Urinary bladder (tissue), 4 donors: ENCODE results near the gene TBC1D22A. TPM values are rescaled to one million over a fixed set of nuclear protein-coding genes. Genes with fewer than 3 reads are reported as not detected.
"Not testable (repeated sequence)": the region's sequence is repeated elsewhere in the genome, so short reads cannot be mapped to it uniquely, and the experiment has no call there.

Experiments
- DNase-seq: peaks from one replicate; pipeline ENCODE4 v3.0.0-alpha.2; 2015; ENCODE audit errors: extremely low spot score
- H3K27ac ChIP-seq: one replicate; pipeline ENCODE4 v1.5.1; 2013; ENCODE audit warnings: low read depth, mild to moderate bottlenecking, moderate library complexity
- H3K36me3 ChIP-seq: one replicate; pipeline ENCODE4 v1.6.1; 2013; ENCODE audit warnings: mild to moderate bottlenecking, moderate library complexity; ENCODE audit not compliant: insufficient read depth
- H3K4me1 ChIP-seq: one replicate; pipeline ENCODE4 v1.6.1; 2013; ENCODE audit warnings: mild to moderate bottlenecking, moderate library complexity; ENCODE audit not compliant: insufficient read depth
- H3K4me3 ChIP-seq: one replicate; pipeline ENCODE4 v1.5.1; 2013; ENCODE audit warnings: low read depth, low read length
- WGBS: extraction: QIAGEN DNeasy Blood & Tissue Kit; methylation state at CpG from one replicate; pipeline ENCODE4 v1.1.7; 2013; 5-methylcytosine and 5-hydroxymethylcytosine counted together
- polyA plus RNA-seq: library from polyadenylated mRNA; stranded (reverse); fragments of 200-250 nt; gene quantifications from one replicate; pipeline ENCODE4 v1.2.3, GENCODE V29; 2013
- total RNA-seq: library from RNA; depleted of rRNA; stranded (reverse); fragments of >200 nt; gene quantifications from one replicate; pipeline ENCODE4 v1.2.3, GENCODE V29; 2014
- donor health status: healthy with polysubstance abuse.
- donor health status: healthy.

Gene TBC1D22A
- total and polyA plus RNA-seq, 2 donors = 7.7 to 19.1 TPM

DNA sequence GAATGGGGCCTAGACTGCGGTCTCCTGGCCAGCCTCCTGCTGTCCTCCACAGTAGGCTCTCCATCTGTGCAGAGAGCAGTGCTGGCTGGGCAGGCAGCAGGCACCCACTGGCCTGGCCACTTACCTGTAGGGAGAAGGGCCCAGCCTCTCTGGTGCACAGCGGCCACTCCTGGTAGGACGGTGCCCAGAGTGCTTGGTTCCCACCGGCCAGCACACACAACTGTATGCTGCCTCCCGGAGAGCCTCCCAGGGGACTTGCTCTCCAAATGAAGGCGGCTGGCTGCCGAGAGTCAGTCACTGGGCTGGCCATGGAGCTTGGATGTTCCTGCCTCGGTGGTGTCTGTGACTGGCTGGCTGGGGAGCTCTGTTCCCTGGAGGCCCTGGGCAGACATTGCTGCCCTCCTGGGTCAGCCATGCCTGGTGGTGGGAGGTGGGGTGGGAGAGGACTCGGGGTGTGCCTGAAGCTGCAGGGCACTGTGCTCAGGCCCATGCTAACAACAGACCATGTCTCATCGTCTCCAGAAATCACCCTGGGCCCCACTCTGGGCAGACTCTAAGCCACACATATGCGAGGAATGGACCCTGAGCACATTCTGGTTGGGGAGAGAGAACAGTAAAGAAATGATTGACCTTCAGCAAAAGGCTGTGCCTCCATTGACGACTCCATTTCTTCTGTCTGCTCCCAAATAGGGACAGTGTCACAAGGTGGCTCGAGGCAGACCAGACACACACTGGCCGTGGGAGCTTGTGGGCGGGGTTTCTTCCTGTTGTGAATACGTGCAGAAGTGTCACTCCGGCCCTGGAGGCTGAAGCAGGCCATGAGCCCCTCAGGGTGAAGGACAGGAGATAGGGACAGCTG lies 350.8 kb downstream of the TBC1D22A start:
- 91% methylated on average over 17 of the region's 17 CpGs for WGBS
- Histone ChIP-seq H3K4me3 (no peak overlapping the region), H3K36me3 (no peaks in the 10 kb centered on the region), H3K27ac (no peak overlapping the region), H3K4me1 (no peaks in the 10 kb centered on the region)
- no peak for DNase-seq

DNA sequence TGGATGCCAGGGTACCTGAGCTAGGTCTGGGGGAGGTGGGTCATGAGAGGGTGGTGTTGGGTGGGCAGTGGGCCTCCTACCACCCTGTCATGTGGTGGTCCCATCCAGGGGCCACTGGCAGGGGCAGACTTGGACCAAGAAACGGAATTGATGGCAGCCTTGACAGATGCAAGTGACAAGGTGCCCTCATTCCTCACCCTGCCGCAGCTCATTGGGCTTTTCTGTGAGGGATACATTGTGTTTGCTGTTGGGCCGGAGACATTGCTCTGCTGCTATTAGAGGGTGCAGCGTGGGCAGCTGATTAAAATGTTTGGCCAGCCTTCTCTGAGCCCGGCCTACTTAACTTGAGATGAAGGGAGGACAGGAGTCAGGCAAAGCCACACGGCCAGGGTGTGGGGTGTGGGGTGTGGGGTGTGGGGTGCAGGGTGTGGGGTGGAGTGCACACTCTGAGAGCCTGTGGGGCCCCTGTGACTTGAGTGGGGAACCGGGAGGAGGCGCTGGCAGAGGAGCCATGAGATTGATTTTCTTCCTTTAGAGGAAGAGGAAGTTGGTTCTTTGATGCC lies 351.5 kb downstream of the TBC1D22A start:
- DNase-seq = no peak
- Histone ChIP-seq H3K4me1 (no peaks in the 10 kb centered on the region), H3K27ac (no peak overlapping the region), H3K36me3 (no peaks in the 10 kb centered on the region), H3K4me3 (no peak overlapping the region)
- WGBS = 96% methylated on average over 8 of the region's 8 CpGs

DNA sequence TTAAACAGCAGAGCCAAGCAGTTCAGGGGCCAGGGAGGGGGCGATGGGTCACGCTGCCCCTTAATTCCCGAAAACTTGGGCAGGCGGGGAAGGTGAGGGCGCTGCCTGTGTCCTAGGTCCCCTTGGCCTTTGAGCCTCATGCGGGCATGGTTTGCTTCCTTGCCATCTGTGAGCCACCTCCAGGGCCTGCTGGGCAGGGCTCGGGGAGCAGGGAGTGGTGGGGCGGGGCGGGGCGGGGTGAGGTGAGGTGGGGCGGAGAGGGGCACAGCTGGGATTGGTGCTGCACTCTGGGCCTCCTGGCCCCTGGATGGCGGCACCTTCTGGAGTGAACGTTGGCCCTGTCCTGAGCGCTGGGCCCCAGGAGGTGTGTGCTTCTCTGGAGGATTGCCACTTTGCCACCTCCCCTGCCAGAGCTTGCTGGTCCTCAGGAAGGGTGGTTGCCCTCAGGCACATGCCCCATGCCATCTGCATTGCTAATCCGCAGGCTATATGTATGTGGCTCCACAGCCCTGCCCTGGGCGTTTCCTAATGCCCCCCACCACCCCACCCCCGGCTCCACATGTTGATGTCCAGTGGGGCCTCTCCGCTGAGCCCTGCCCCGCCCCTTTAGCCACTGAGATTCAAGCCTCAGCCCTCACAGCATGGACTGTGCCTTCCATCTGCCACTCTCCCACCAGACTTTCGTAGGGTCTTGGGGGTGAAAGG lies 352.5 kb downstream of the TBC1D22A start:
- Histone ChIP-seq H3K27ac (no peak overlapping the region), H3K4me3 (no peak overlapping the region), H3K4me1 (no peaks in the 10 kb centered on the region), H3K36me3 (no peaks in the 10 kb centered on the region)
- DNase-seq = no peak
- 93% methylated on average over 20 of the region's 20 CpGs for WGBS

DNA sequence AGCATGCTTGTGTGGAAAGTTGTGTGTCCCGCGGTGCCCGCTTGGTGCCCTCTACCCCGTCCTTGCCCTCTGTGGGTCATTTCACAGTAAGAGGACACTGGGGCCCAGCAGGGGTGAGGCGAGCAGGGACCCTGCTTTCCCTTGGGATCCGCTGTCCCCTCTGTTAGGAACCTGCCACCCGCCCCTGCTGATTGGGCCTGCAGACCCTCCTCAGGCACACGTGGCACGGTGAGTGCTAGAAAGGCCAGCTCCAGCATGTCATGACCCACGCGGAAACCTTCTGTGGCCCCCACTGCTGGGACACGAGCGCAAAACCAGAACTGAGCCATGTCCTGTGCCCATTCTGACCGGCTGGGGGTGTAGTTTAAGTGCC lies 353.1 kb downstream of the TBC1D22A start:
- Histone ChIP-seq H3K4me3 (no peak overlapping the region), H3K27ac (no peak overlapping the region), H3K4me1 (no peaks in the 10 kb centered on the region), H3K36me3 (no peaks in the 10 kb centered on the region)
- WGBS = 94% methylated on average over 14 of the region's 14 CpGs
- DNase-seq = no peak

DNA sequence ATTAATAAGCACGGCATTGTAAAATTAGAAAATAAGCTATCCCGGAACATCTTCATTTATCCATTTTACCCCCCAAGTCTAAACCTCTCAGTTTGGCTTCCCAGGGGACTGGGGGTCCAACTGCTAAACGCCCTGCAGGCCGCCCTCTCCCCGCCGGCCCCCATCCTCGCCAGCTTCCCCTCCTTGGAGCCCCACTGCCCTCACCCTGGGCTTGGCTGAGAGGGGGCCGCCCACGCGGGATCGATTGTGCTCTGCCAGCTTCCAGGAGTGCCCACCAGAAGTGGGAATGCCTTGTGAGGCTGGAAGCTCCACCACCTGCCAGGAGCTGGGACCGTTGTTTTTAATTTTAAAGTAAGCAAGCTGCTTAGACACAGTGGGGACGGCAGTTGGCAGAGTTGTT lies 353.5 kb downstream of the TBC1D22A start:
- Histone ChIP-seq H3K36me3 (no peaks in the 10 kb centered on the region), H3K4me1 (no peaks in the 10 kb centered on the region), H3K4me3 (no peak overlapping the region), H3K27ac (no peak overlapping the region)
- WGBS = 93% methylated on average over 13 of the region's 13 CpGs
- DNase-seq = no peak

DNA sequence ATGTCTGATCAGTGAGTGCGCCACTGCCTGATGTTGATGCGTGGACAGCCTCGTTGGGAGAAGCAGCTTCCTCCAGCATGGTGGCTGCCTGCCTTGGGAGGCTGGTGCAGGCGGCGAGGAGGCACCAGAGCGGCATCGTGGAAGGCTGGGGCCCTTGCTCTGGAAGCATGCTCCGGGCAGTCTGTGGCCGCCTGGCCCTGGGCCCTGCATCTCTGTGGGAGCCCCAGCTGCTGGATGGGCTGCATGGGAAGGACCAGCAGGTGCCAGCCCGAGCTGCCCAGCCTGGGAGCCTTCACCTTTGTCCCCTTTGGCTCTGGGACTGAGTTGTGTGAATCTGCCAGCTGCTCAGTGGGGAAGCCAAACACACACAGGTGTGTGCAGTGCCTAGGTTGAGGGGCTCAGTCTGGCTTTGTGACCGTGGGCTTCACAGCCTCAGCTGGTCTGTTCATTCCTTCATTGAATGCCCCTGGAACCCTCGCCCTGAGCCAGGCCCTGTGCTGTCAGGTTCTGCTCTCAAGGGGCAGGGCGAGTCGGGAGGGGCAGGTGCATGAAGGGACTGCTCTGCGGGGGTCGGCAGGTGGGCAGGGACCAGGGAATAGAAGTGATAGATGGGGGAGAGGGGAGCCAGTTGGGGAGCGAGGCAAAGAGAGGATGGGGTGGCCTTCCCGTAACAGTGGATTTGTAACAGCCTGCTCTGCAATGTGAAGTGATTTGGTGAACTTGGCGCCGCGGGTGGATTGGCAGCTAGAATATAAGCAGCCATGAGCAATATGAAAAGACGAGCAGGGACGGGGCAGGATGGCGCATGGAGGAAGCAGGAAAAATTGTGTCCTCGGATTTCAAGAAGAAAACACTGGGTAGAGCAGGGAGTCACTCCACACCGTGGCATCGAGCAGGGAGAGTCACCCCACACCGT lies 354.2 kb downstream of the TBC1D22A start:
- H3K27ac ChIP-seq = no peak overlapping the region
- H3K4me3 ChIP-seq = no peak overlapping the region
- no peaks in the 10 kb centered on the region for H3K4me1 ChIP-seq
- WGBS = 96% methylated on average over 28 of the region's 28 CpGs
- no peaks in the 10 kb centered on the region for H3K36me3 ChIP-seq
- DNase-seq = no peak

DNA sequence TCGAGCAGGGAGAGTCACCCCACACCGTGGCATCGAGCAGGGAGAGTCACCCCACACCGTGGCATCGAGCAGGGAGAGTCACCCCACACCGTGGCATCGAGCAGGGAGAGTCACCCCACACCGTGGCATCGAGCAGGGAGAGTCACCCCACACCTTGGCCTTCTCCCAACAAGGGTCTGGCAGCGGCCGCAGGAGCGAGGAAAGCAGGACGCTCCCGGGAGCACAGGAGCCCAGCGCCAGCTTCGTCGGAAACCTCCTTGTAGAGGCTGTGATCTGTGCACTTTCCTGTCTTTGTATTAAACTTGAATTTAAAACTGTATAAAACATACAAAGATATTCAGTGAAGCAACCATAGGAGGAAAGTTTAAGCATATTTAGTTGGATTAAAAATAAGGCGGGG lies 355.0 kb downstream of the TBC1D22A start:
- WGBS = 96% methylated on average over 13 of the region's 18 CpGs
- H3K36me3 ChIP-seq, H3K4me1 ChIP-seq, H3K27ac ChIP-seq, DNase-seq, H3K4me3 ChIP-seq: not testable (repeated sequence)

DNA sequence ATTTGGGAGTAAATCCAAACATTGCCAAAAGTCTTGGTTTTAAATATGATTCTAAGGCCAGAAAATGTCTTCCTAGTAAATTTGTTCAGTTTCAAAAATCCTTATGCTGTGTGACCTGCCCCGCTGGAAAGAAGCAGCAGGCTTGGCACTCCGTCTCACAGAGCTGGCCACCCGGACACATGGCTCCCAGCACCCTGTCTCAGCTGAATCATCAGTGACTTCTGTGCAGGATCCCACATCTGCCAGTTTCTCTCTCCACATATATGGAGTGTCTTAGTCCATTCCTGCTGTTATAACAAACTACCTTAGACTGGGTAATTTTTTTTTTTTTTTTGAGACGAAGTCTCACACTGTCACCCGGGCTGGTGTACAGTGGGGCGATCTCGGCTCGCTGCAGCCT lies 356.7 kb downstream of the TBC1D22A start:
- DNase-seq = no peak
- 83% methylated on average over 8 of the region's 8 CpGs for WGBS
- no peak overlapping the region for H3K27ac ChIP-seq
- no peak overlapping the region for H3K4me3 ChIP-seq
- no peaks in the 10 kb centered on the region for H3K4me1 ChIP-seq
- no peaks in the 10 kb centered on the region for H3K36me3 ChIP-seq

DNA sequence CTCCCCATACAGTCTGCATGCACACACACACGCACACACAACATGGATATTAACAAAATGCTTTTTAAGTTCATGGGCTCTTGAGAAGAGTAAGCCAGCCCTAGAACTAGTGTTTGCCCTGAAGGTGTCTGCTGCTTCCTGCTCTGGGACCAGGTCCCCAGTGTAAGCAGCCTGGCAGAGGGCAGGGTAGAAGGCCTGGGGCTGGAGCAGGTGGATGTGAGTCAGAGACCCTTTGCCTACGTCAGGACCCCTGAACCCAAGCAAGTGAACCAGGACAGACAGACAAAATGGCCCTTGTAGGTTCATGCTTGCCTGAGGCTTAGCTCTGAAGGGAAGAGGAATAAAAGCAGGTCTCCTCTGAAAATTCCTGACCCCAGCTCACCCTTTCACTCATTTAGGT lies 357.9 kb downstream of the TBC1D22A start:
- WGBS = 97% methylated on average over 2 of the region's 2 CpGs
- Histone ChIP-seq H3K4me1 (no peaks in the 10 kb centered on the region), H3K4me3 (no peak overlapping the region), H3K36me3 (no peaks in the 10 kb centered on the region), H3K27ac (no peak overlapping the region)
- DNase-seq = no peak

DNA sequence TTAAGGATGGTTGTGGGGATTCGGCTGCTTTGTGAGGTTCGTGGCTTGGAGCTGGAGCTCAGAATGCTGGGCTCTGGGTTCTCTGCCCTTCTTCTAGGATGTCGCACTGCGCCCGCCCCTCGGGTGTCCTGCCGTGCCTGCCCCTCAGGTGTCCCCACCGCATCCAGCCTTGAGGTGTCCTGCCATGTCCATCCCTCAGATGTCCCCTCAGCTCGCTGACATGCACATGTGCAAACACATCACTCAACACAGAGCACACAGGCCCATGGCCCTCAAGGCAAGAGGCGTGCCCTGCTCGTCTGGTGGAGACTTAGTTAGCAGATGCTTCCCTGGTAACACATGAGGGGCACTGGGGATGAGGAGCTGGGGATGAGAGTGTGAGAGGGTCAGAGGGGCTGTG lies 359.3 kb downstream of the TBC1D22A start:
- WGBS = 97% methylated on average over 11 of the region's 11 CpGs
- no peaks in the 10 kb centered on the region for H3K36me3 ChIP-seq
- H3K4me1 ChIP-seq = no peaks in the 10 kb centered on the region
- H3K4me3 ChIP-seq = no peak overlapping the region
- H3K27ac ChIP-seq = no peak overlapping the region
- no peak for DNase-seq

DNA sequence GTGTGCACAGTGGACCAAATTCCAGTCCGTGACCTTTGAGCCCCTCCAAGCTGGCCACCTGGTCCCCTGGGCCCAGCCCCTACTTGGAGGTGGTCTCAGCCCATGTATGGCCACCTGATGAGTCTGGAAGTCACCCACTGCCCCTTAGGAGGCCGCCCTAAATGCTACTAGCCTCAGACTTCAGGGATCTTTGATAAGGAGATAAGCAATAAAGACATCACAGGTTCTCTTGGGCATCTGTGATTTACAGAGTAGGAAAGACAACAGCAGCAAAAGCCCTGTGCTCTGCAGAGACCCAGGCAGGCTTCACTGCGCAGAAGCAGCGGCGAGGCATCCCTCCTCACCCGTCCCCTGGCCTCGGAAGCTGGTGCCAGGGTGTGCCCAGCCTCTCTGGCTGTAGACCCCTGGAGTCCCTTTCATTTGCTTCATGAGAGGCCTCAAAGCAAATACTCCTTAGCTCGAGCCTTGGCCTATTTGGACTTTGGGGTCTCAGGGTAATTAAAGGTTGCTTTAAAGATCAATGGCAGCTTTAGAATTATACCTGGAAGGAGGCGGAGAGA lies 360.1 kb downstream of the TBC1D22A start:
- no peaks in the 10 kb centered on the region for H3K4me1 ChIP-seq
- H3K36me3 ChIP-seq = no peaks in the 10 kb centered on the region
- H3K4me3 ChIP-seq = no peak overlapping the region
- H3K27ac ChIP-seq = no peak overlapping the region
- WGBS = 97% methylated on average over 9 of the region's 9 CpGs
- DNase-seq = no peak

DNA sequence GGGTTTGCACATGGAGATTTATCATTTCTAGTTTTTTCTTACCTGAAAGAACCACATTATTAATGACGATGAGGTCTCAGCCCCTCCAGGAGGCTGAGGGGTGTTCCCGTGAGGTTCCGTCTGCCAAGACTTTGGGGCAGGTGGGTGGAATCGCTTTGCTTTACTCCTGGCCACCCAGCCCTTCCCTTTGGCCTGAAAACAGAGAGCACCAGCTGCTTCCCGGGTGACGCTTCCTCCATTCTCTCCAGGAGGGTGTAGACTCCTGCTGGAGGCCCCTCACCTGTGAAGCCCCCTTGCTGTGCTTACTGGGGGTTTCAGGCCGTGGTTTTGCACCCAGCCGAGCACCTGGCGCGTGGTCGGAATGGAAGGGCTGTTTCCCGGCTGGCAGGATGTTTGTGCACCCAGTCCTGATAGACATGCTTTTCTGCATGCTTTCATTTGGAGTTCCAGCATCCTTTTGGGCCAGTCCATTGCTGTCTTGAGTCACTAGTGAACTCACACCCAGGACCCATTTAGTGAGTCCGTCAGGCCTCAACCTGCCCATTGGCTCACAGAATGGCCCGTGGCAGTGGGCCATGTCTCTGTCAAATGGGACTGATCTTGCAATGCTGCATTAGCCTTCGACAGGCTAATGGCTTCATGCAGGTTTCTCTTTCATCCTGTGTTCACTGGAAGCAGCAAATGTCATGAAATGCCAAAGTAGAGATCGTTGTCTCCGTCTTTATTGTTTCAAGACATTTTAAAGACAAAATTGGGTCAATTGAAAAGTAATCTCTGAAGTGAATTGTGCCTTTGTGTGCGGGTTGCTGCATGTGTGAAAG lies 360.8 kb downstream of the TBC1D22A start:
- no peak for DNase-seq
- no peak overlapping the region for H3K27ac ChIP-seq
- no peak overlapping the region for H3K4me3 ChIP-seq
- no peaks in the 10 kb centered on the region for H3K4me1 ChIP-seq
- WGBS = 87% methylated on average over 18 of the region's 18 CpGs
- no peaks in the 10 kb centered on the region for H3K36me3 ChIP-seq
